HL-60/S4 (cell line): ENCODE results near the gene HEPH.
"Not testable (repeated sequence)": the region's sequence is repeated elsewhere in the genome, so short reads cannot be mapped to it uniquely, and the experiment has no call there.

ENCODE experiments used
- in situ Hi-C: fragments of 300-500 bp; cut with MboI; formaldehyde crosslinking; loops from 2 replicates; pipeline ENCODE4 v1.14.3; 2022; ENCODE audit warnings: low sequenced_read_pairs

The HEPH gene, protein sequence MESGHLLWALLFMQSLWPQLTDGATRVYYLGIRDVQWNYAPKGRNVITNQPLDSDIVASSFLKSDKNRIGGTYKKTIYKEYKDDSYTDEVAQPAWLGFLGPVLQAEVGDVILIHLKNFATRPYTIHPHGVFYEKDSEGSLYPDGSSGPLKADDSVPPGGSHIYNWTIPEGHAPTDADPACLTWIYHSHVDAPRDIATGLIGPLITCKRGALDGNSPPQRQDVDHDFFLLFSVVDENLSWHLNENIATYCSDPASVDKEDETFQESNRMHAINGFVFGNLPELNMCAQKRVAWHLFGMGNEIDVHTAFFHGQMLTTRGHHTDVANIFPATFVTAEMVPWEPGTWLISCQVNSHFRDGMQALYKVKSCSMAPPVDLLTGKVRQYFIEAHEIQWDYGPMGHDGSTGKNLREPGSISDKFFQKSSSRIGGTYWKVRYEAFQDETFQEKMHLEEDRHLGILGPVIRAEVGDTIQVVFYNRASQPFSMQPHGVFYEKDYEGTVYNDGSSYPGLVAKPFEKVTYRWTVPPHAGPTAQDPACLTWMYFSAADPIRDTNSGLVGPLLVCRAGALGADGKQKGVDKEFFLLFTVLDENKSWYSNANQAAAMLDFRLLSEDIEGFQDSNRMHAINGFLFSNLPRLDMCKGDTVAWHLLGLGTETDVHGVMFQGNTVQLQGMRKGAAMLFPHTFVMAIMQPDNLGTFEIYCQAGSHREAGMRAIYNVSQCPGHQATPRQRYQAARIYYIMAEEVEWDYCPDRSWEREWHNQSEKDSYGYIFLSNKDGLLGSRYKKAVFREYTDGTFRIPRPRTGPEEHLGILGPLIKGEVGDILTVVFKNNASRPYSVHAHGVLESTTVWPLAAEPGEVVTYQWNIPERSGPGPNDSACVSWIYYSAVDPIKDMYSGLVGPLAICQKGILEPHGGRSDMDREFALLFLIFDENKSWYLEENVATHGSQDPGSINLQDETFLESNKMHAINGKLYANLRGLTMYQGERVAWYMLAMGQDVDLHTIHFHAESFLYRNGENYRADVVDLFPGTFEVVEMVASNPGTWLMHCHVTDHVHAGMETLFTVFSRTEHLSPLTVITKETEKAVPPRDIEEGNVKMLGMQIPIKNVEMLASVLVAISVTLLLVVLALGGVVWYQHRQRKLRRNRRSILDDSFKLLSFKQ

DNA sequence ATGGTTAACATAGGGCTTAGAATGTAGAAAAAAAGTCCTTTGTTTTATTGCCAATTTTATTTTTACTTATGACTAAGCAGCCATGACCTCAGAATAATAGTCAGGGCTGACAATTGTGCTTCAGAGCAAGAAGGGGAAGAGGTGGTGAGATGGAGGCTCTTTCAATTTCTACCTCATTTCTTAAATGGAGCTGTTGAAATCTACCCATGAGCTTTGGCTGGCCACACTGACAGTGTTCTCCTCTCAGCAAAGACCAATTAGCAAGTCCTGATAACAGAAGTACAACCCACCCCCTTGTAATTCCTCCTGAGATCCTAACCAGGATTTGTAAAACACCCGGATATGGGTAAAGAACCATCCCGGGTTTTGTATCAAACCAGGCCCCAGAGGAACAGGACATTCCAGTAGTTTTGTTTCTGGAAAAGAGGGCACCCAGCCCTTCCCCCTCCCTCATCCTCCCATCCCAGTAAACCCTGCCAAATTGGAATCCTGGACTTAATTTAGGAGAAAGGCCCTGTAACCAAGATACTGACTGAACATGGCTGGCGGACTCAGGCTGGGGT, at the start of gene HEPH:
Gene HEPH (plus strand): TSS at position 399 of the 563 bp plus-strand sequence. CDS start 6,324 bp downstream, outside the sequence.
- in situ Hi-C loops, result no loop called here

GRCh38 chrX:66118722-66119121, 45.3 kb upstream of the HEPH start:
- in situ Hi-C loops, result loop anchor here (25.0 kb wide), 1 partner anchor 531 kb away; no protein-coding TSS in a partner anchor

DNA sequence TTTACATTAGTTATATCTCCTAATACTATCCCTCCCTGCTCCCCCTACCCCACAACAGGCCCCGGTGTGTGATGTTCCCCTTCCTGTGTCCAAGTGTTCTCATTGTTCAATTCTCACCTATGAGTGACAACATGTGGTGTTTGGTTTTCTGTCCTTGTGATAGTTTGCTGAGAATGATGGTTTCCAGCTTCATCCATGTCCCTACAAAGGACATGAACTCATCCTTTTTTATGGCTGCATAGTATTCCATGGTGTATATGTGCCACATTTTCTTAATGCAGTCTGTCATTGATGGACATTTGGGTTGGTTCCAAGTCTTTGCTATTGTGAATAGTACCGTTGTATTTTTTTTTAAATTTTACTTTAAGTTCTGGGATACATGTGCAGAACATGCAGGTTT, 42.7 kb upstream of the HEPH start:
- in situ Hi-C loops, result loop anchor here (25.0 kb wide), 1 partner anchor 534 kb away; no protein-coding TSS in a partner anchor

DNA sequence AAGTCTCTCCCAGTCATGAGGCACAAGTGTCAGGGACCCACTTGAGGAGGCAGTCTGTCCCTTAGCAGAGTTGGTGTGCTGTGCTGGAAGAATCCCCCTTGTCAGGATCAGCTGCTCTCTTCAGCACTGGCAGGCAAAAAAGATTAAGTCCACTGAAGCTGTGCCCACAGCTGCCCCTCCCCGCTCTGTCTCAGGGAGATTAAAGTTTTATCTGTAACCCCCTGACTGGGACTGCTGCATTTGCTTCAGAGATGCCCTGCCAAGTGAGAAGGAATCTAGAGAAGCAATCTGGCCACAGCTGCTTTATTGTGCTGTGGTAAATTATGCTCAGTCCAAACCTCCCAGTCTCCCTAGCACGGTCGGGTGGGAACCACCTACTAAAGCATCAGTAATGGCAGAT, 37.4 kb upstream of the HEPH start:
- in situ Hi-C loops, result no loop called here

- in situ Hi-C loops, result no loop called here
Measured at GRCh38 chrX:66130469-66130868, 33.6 kb upstream of the HEPH start.

DNA sequence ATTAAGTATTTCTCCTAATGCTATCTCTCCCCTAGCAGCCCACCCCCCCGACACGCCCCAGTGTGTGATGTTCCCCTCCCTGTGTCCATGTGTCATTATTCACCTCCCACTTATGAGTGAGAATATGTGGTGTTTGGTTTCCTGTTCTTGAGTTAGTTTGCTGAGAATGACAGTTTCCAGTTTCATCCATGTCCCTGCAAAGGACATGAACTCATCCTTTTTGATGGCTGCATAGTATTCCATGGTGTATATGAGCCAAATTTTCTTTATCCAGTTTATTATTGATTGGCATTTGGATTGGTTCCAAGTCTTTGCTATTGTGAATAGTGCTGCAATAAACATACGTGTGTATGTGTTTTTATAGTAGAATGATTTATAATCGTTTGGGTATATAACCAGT, 28.8 kb upstream of the HEPH start:
- in situ Hi-C loops, result not testable (repeated sequence)

DNA sequence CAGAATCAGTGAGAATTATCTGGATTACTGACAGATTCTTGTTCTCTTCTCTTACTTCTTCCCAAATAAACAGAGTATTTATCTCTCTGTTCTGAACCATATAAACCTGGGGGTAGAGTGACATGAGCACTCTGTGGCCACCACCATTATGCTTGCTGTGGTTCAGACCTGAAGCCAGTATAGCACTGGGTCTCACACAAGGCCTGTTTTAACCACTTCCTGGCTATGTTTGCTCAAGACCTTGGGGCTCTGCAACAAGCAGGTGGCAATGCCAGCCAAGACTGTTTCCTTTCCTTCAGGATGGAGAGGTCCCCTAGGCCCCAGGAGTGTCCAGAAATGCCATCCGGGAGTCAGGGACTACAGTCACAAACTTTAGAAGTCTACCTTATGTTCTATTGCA, 21.7 kb upstream of the HEPH start:
- in situ Hi-C loops, result no loop called here

DNA sequence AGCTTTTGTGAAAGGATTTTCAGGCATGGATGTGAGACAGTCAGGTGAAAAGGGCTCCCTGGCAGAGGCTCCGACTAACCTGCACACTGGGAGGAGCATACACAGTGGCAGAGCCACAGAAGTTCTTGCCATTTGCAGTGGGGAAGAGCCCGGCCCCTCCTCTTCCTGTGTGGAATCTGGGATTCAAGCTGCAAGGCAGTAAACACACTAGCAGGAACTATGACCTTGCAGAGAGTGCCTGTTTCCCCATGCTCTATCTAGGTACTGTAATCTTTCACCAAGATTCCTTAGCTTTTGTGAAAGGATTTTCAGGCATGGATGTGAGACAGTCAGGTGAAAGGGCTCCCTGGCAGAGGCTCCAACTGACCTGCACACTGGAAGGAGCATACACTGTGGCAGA, 19.8 kb upstream of the HEPH start:
- in situ Hi-C loops, result no loop called here

DNA sequence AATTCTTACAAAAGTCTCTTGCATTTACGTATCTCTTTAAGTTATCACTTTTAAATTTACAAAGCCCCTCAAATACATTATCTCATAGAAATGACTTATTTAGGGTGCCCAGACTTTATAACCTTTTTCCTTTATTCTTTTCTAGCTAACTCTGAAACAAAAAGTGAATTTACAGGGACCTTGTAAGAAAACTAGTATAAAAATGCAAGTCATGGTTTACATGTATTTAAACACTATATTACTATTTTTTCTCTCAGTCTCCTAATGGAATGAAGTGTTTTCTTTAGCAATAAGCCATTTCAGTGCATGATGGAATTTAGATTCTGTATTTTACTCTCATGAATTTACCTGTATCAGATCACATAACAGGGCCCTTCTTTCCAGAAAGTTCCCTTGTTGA, 14.5 kb upstream of the HEPH start:
- in situ Hi-C loops, result no loop called here

DNA sequence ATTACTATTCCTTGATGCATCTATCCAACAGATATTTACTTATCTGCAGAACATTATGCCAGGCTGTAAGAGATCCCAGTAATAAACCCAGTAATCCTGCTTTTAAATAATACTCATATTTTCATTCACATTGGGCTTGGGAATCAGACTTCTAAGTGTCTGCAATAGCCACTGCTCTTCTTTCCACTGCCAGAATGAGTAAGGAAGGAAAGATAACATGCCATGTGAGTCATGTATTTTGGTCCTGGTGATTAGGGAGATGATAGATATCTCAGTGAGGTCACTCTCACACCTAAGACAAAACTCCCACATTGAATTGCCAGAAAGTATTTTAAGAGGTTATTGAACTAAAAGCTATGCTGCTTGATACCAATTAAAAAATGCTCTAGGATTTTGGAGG, 13.9 kb upstream of the HEPH start:
- in situ Hi-C loops, result no loop called here

GRCh38 chrX:66162331-66162822, 1.7 kb upstream of the HEPH start:
- in situ Hi-C loops, result no loop called here

GRCh38 chrX:66163447-66163846, 600 bp upstream of the HEPH start:
- in situ Hi-C loops, result no loop called here

- in situ Hi-C loops, result no loop called here
Measured at GRCh38 chrX:66164470-66164869, 423 bp downstream of the HEPH start.

- in situ Hi-C loops, result no loop called here
Measured at GRCh38 chrX:66164931-66165330, 884 bp downstream of the HEPH start.

- in situ Hi-C loops, result no loop called here
Measured at GRCh38 chrX:66166671-66167070, 2.6 kb downstream of the HEPH start.

DNA sequence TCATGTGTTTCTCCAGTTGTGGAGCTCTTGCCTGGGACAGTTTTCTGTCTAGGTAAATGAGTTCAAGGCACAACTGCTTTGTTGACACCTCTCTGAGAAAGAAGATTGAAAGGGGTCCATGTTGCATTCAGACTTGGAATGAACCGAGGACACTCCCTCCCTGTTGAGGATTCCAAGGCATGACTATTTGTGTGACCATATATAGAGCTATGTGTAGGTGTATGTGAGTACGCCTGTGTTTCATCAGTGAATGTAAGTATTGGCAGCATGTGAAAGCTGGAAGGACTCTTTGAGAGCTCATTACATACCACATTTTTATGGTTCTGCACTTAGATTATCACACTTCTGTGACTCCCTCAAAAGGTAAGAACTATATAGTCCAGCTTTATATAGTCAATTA, 3.4 kb downstream of the HEPH start:
- in situ Hi-C loops, result no loop called here

- in situ Hi-C loops, result no loop called here
Measured at GRCh38 chrX:66176134-66176533, 12.1 kb downstream of the HEPH start.

DNA sequence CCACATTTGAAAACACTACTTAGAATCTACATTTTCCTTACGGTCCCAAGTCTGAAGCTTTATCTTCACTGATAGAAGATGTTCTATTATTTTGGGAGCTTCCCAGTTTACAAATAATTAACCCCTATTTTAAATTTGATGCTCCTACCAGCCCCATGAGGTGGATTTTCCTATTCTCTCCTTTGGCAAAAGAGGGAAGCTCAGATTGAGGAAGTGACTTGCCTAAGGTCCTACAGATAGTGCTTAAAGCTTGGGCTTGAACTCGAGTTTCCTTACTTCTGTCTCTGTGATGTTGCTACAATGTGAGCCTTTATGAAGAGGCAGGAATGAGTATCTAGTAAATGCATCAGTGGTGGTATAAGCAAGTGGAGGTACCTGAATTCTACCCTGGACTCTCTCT, 27.5 kb downstream of the HEPH start:
- in situ Hi-C loops, result no loop called here

DNA sequence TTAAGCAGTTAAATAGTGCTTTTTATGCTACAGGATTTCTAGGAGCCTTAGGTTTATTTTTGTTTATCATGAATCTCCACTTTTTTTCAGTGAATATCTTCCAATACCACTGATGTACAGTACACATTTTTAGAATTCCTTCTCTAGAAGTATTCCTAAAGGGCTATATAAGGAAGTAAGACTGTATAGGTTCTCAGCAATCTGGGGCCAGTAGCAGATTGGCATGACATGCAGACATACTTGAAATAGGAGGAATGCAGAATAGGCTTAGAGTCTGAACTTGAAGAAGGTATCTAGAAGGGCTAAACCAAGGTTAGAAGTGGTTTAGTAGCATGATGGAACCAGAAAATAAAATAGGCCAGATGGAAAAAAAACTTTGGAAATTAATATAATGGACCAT, 29.8 kb downstream of the HEPH start:
- in situ Hi-C loops, result no loop called here

- in situ Hi-C loops, result no loop called here
Measured at GRCh38 chrX:66200050-66200664, 36.1 kb downstream of the HEPH start.
